H9 (cell line): ENCODE data around the gene HMGCS2. TPM values are rescaled to one million over a fixed set of nuclear protein-coding genes. Genes with fewer than 3 reads are reported as not detected.

ENCODE experiments used
- DNase-seq: peaks from one replicate; pipeline ENCODE4 v3.0.0-alpha.2; 2017
- H2AFZ ChIP-seq: one replicate; pipeline ENCODE4 v1.6.1; 2013; ENCODE audit warnings: mild to moderate bottlenecking, low read length, control low read depth, moderate library complexity
- H2AK5ac ChIP-seq: 2 replicates; pipeline ENCODE4 v1.6.1; 2013; ENCODE audit warnings: low read length, control low read depth, mixed read lengths; ENCODE audit not compliant: insufficient read length
- H2BK120ac ChIP-seq: one replicate; pipeline ENCODE4 v1.6.1; 2013; ENCODE audit warnings: low read depth, mild to moderate bottlenecking, low read length, control low read depth, inconsistent platforms; ENCODE audit not compliant: poor library complexity, severe bottlenecking
- H2BK12ac ChIP-seq: 2 replicates; pipeline ENCODE4 v1.6.1; 2013; ENCODE audit warnings: low read length, control low read depth, mixed read lengths, low read depth; ENCODE audit not compliant: insufficient read length
- H2BK15ac ChIP-seq: 2 replicates; pipeline ENCODE4 v1.6.1; 2013; ENCODE audit warnings: low read depth, low read length, control low read depth
- H2BK20ac ChIP-seq: one replicate; pipeline ENCODE4 v1.6.1; 2013; ENCODE audit warnings: low read depth, mild to moderate bottlenecking, low read length, control low read depth, inconsistent platforms; ENCODE audit not compliant: poor library complexity, severe bottlenecking
- H2BK5ac ChIP-seq: 2 replicates; pipeline ENCODE4 v1.6.1; 2013; ENCODE audit warnings: low read length, control low read depth, mixed read lengths; ENCODE audit not compliant: insufficient read length
- H3K14ac ChIP-seq: 2 replicates; pipeline ENCODE4 v1.6.1; 2013; ENCODE audit warnings: low read length, control low read depth; ENCODE audit not compliant: insufficient read depth
- H3K18ac ChIP-seq: 2 replicates; pipeline ENCODE4 v1.6.1; 2013; ENCODE audit warnings: low read depth, mild to moderate bottlenecking, mixed read lengths, low read length, control low read depth; ENCODE audit not compliant: insufficient read length
- H3K23ac ChIP-seq: 2 replicates; pipeline ENCODE4 v1.6.1; 2013; ENCODE audit warnings: low read length, control low read depth, mixed read lengths, low read depth; ENCODE audit not compliant: insufficient read length
- H3K23me2 ChIP-seq: 2 replicates; pipeline ENCODE4 v1.6.1; 2013; ENCODE audit warnings: low read depth, mild to moderate bottlenecking, mixed read lengths, low read length, control low read depth; ENCODE audit not compliant: insufficient read length, poor library complexity, severe bottlenecking
- H3K27ac ChIP-seq: 2 replicates; pipeline ENCODE4 v1.5.1; 2013; ENCODE audit warnings: low read length, control low read depth, mixed read lengths, low read depth; ENCODE audit not compliant: insufficient read length
- H3K27me3 ChIP-seq: 2 replicates; pipeline ENCODE4 v1.6.1; 2013; ENCODE audit warnings: low read length, control low read depth, inconsistent platforms; ENCODE audit not compliant: insufficient read depth
- H3K4ac ChIP-seq: 2 replicates; pipeline ENCODE4 v1.6.1; 2013; ENCODE audit warnings: low read depth, mild to moderate bottlenecking, control low read depth, inconsistent platforms, low read length, moderate library complexity
- H3K4me1 ChIP-seq: 2 replicates; pipeline ENCODE4 v1.6.1; 2013; ENCODE audit warnings: low read length, control low read depth, inconsistent platforms; ENCODE audit not compliant: insufficient read depth
- H3K4me2 ChIP-seq: 2 replicates; pipeline ENCODE4 v1.6.1; 2013; ENCODE audit warnings: low read length, control low read depth, mixed read lengths; ENCODE audit not compliant: insufficient read length, insufficient read depth
- H3K56ac ChIP-seq: 2 replicates; pipeline ENCODE4 v1.6.1; 2013; ENCODE audit warnings: low read depth, mild to moderate bottlenecking, mixed read lengths, low read length, control low read depth; ENCODE audit not compliant: insufficient read length
- H3K79me1 ChIP-seq: 2 replicates; pipeline ENCODE4 v1.6.1; 2013; ENCODE audit warnings: low read depth, mild to moderate bottlenecking, moderate library complexity, low read length, control low read depth, inconsistent platforms; ENCODE audit not compliant: insufficient read depth, poor library complexity, severe bottlenecking
- H3K79me2 ChIP-seq: 2 replicates; pipeline ENCODE4 v1.6.1; 2013; ENCODE audit warnings: low read length, control low read depth, inconsistent platforms; ENCODE audit not compliant: insufficient read depth
- H3K9ac ChIP-seq: 2 replicates; pipeline ENCODE4 v1.6.1; 2013; ENCODE audit warnings: low read length, control low read depth, mixed read lengths; ENCODE audit not compliant: insufficient read length; ENCODE audit errors: extremely low read depth
- H3K9me3 ChIP-seq: one replicate; pipeline ENCODE4 v1.6.1; 2013; ENCODE audit warnings: low read depth, low read length, inconsistent platforms; ENCODE audit not compliant: control insufficient read depth
- H3T11ph ChIP-seq: one replicate; pipeline ENCODE4 v1.6.1; 2013; ENCODE audit warnings: mild to moderate bottlenecking, low read length, control low read depth, inconsistent platforms
- H4K20me1 ChIP-seq: one replicate; pipeline ENCODE4 v1.6.1; 2013; ENCODE audit not compliant: control insufficient read depth, insufficient read length, insufficient read depth
- H4K5ac ChIP-seq: 2 replicates; pipeline ENCODE4 v1.6.1; 2013; ENCODE audit warnings: low read depth, mild to moderate bottlenecking, mixed read lengths, low read length, control low read depth; ENCODE audit not compliant: insufficient read length
- H4K8ac ChIP-seq: replicated peaks from 2 replicates; pipeline ENCODE4 v1.6.1; 2013; ENCODE audit warnings: low read length, control low read depth, mixed read lengths, low read depth; ENCODE audit not compliant: insufficient read length
- H4K91ac ChIP-seq: 2 replicates; pipeline ENCODE4 v1.6.1; 2013; ENCODE audit warnings: low read depth, mild to moderate bottlenecking, moderate library complexity, mixed read lengths, low read length, control low read depth; ENCODE audit not compliant: insufficient read length
- H3K27ac Mint-ChIP-seq, 3 experiments: 2 replicates in 2 of 3; 3 replicates in 1 of 3; pipeline ENCODE4 v1.8.0; 2020 to 2021; ENCODE audit warnings: mixed read lengths in 3 of 3, mild to moderate bottlenecking in 1 of 3, moderate library complexity in 1 of 3
- H3K27me3 Mint-ChIP-seq: 2 replicates; pipeline ENCODE4 v1.8.0; 2021; ENCODE audit warnings: low read depth, mild to moderate bottlenecking, moderate library complexity, mixed read lengths
- H3K36me3 Mint-ChIP-seq, 3 experiments: 2 replicates in 2 of 3; 3 replicates in 1 of 3; pipeline ENCODE4 v1.8.0; 2020 to 2021; ENCODE audit warnings: low read depth in 3 of 3, mixed read lengths in 3 of 3; ENCODE audit not compliant: insufficient read depth in 1 of 3
- H3K4me1 Mint-ChIP-seq, 2 experiments: 2 replicates each; pipeline ENCODE4 v1.8.0; 2020; ENCODE audit warnings: mixed read lengths in 2 of 2
- H3K4me3 Mint-ChIP-seq, 2 experiments: 2 replicates in 1 of 2; 3 replicates in 1 of 2; pipeline ENCODE4 v1.8.0; 2020 to 2021; ENCODE audit warnings: mild to moderate bottlenecking in 2 of 2, mixed read lengths in 2 of 2, moderate library complexity in 1 of 2
- H3K9me3 Mint-ChIP-seq, 2 experiments: 2 replicates in 1 of 2; 3 replicates in 1 of 2; pipeline ENCODE4 v1.8.0; 2020; ENCODE audit warnings: mild to moderate bottlenecking in 2 of 2, mixed read lengths in 2 of 2, moderate library complexity in 1 of 2
- WGBS: extraction: QIAGEN DNeasy Blood & Tissue Kit; methylation state at CpG from one replicate; pipeline ENCODE4 v1.1.7; 2013; ENCODE audit warnings: missing lambda C conversion rate, low lambda C conversion rate, mixed read lengths; ENCODE audit not compliant: insufficient read length; ENCODE audit errors: extremely low coverage; 5-methylcytosine and 5-hydroxymethylcytosine counted together
- total RNA-seq: library from RNA; stranded (reverse); gene quantifications from 2 replicates; pipeline ENCODE4 v1.2.1, GENCODE V29; 2021
- TF ChIP-seq, protein P1 (sequence below): fragments of 200-600 bp; sonication (generic); conservative IDR thresholded peaks from 3 replicates; pipeline ENCODE4 v1.8.0; 2021; ENCODE audit warnings: antibody characterized with exemption, mild to moderate bottlenecking

The HMGCS2 gene
- total RNA-seq, 1 experiment from 2014 or later = not detected

DNA sequence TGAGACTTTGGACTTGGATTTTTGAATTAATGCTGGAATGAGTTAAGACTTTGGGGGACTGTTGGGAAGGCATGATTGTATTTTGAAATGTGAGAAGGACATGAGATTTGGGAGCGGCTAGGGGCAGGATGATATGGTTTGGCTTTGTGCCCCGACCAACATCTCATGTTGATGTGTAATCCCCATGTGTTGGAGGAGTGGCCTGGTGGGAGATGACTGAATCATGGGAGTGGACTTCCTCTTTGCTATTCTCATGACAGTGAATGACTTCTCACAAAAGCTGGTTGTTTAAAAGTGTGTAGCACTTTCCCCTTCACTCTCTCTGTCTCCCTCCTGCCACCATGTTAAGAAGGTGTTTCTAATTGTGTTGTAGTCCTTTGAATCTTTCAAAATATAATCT, 66.3 kb downstream of the HMGCS2 start:
- DNase-seq = no peak
- no peaks in the 10 kb centered on the region for H3K79me1 ChIP-seq
- no peak overlapping the region for H3K56ac ChIP-seq

More for the DNA sequence above, 66.3 kb downstream of the HMGCS2 start:
- Histone ChIP-seq H3K18ac (no peak overlapping the region), H3K9me3 (no peaks in the 10 kb centered on the region), H3K9ac (no peak overlapping the region), H2BK5ac (no peak overlapping the region), H4K20me1 (no peaks in the 10 kb centered on the region), H2BK120ac (no peak overlapping the region), H3K79me2 (no peaks in the 10 kb centered on the region), H3T11ph (no peak overlapping the region), H3K27ac (no peak overlapping the region), H2BK15ac (no peak overlapping the region), H3K23ac (no peak overlapping the region), H4K5ac (no peak overlapping the region), H4K8ac (no peak overlapping the region), H4K91ac (no peak overlapping the region), H2BK20ac (no peak overlapping the region), H2AFZ (no peak overlapping the region), H3K4ac (no peak overlapping the region), H3K4me2 (no peak overlapping the region), H2AK5ac (no peak overlapping the region), H3K27me3 (no peaks in the 10 kb centered on the region), H3K23me2 (no peaks in the 10 kb centered on the region), H3K14ac (no peak overlapping the region), H3K4me1 (no peaks in the 10 kb centered on the region), H2BK12ac (no peak overlapping the region)
- Mint-ChIP-seq H3K27ac (no peak overlapping the region), H3K27me3 (peaks cover 11% of the 10 kb centered on the region), H3K9me3 (peaks cover 25 to 26% of the 10 kb centered on the region in 2 experiments), H3K36me3 (peaks cover 9 to 32% (median 19%) of the 10 kb centered on the region in 3 experiments), H3K4me1 (peaks cover 4 to 9% of the 10 kb centered on the region in 2 experiments; a peak in 3 of 4 replicates), H3K4me3 (no peak overlapping the region)
- TF ChIP-seq, protein P1, sequence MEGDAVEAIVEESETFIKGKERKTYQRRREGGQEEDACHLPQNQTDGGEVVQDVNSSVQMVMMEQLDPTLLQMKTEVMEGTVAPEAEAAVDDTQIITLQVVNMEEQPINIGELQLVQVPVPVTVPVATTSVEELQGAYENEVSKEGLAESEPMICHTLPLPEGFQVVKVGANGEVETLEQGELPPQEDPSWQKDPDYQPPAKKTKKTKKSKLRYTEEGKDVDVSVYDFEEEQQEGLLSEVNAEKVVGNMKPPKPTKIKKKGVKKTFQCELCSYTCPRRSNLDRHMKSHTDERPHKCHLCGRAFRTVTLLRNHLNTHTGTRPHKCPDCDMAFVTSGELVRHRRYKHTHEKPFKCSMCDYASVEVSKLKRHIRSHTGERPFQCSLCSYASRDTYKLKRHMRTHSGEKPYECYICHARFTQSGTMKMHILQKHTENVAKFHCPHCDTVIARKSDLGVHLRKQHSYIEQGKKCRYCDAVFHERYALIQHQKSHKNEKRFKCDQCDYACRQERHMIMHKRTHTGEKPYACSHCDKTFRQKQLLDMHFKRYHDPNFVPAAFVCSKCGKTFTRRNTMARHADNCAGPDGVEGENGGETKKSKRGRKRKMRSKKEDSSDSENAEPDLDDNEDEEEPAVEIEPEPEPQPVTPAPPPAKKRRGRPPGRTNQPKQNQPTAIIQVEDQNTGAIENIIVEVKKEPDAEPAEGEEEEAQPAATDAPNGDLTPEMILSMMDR = no peak
- no CpG with 5 or more reads among the region's 2 CpGs for whole genome bisulfite sequencing
